Ovary (tissue), 9 donors: ENCODE data around the gene CERS5. TPM values are rescaled to one million over a fixed set of nuclear protein-coding genes. Genes with fewer than 3 reads are reported as not detected.

Experiments used
- DNase-seq, 5 donors: peaks; one replicate each; pipeline ENCODE4 v3.0.0-alpha.2; 2019 to 2020
- H3K27ac ChIP-seq, 2 donors: fragments of 200-600 bp; one replicate each; pipeline versions ENCODE4 v1.5.1 to v1.8.0; 2019 to 2022
- H3K27me3 ChIP-seq: fragments of 200-600 bp; one replicate; pipeline ENCODE4 v1.8.0; 2022
- H3K36me3 ChIP-seq: fragments of 200-600 bp; sonication (generic); one replicate; pipeline ENCODE4 v1.5.1; 2019
- H3K4me1 ChIP-seq: one replicate; pipeline ENCODE4 v1.8.1; 2013; ENCODE audit warnings: mild to moderate bottlenecking, moderate library complexity; ENCODE audit not compliant: insufficient read depth
- H3K4me3 ChIP-seq: fragments of 200-600 bp; sonication (generic); one replicate; pipeline ENCODE4 v1.5.1; 2017
- H3K9me3 ChIP-seq, 2 donors: fragments of 200-600 bp in 1 of 2; sonication (generic) in 1 of 2; one replicate each; pipeline versions ENCODE4 v1.5.1 to v1.8.1; 2013 to 2019; ENCODE audit warnings: mild to moderate bottlenecking in 1 of 2, moderate library complexity in 1 of 2
- EP300 ChIP-seq: sonication (generic); formaldehyde crosslinking; IDR thresholded peaks from one replicate; pipeline ENCODE4 v1.6.1; 2017; ENCODE audit warnings: antibody characterized with exemption
- POLR2A ChIP-seq: fragments of 450-650 bp; IDR thresholded peaks from one replicate; pipeline ENCODE4 v1.6.1; 2017; ENCODE audit warnings: antibody characterized with exemption, mild to moderate bottlenecking, moderate library complexity
- WGBS, 3 donors: extraction: QIAGEN DNeasy Blood & Tissue Kit in 1 of 3; methylation state at CpG; one replicate each; pipeline versions ENCODE4 v1.1.5 to v1.1.7; 2013 to 2017; 5-methylcytosine and 5-hydroxymethylcytosine counted together
- intact Hi-C, 4 donors: fragments of 100-400 bp; cut with DNase I; formaldehyde crosslinking; loops; one replicate each; pipeline versions ENCODE4 v1.11.0 to v1.15.1; 2022 to 2023
- polyA plus RNA-seq, 2 donors: library from polyadenylated mRNA; stranded (reverse); fragments of 200-250 nt in 1 of 2; fragments of 350-450 nt in 1 of 2; fragmentation: Illumina TruSeq in 1 of 2; extraction: RNeasy Lipid Tissue Mini Kit (QIAGEN cat#74804) in 1 of 2; gene quantifications; one replicate each; pipeline ENCODE4 v1.2.3, GENCODE V29; 2013 to 2014
- total RNA-seq, 7 donors: library from RNA; depleted of rRNA in 2 of 7; stranded (reverse); fragments of >200 nt in 2 of 7; fragmentation: NEBNext Ultra II Directional in 3 of 7; extraction: Animal tissue kit (Norgen Biotek cat#: 25700) in 3 of 7; gene quantifications; one replicate each; pipeline versions ENCODE4 v1.1.0 to v1.2.4, GENCODE V29; 2016 to 2023
- TF ChIP-seq, protein P1 (sequence below), 3 donors: fragments of 450-650 bp in 2 of 3; fragments of 200-600 bp in 1 of 3; IDR thresholded peaks; one replicate each; pipeline versions ENCODE4 v1.5.1 to v1.8.0; 2016 to 2022; ENCODE audit warnings: antibody characterized with exemption in 3 of 3, mild to moderate bottlenecking in 1 of 3
- donor health status: DM: no; HTN: no; CAD: no; lungs with moderate emphysema.
- donor health status: DM: no; HTN: no; CAD: no.
- donor health status: Bipolar disorder and iron deficiency.
- donor health status: DM: yes; HTN: yes; CAD: no.
- donor health status: DM: no; HTN: no; CAD: no.
- donor health status: DM: yes; HTN: yes; CAD: no.

Gene CERS5
- total and polyA plus RNA-seq, 9 donors: 29.1 to 76.9 (median 47.9) TPM

DNA sequence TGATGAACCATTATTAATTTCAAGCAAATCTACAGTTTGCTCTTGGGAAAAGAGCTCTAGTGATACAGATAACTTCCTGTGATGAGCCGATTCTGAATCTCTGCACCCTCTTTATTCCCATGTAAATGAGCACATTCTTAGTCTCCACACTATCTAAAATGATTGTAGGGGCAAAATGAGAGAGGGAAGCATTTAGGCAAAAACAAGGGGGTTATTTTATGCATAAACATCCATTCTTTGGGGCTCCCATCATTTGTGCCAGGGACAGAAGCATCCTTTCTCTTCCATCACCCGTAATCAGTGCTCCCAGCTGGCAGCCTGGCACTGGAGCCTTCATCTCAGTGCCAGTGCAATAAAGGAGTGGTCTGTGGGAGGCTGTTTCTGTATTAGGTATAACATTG lies 65.0 kb downstream of the CERS5 start:
- H3K9me3 ChIP-seq: no peaks in the 10 kb centered on the region
- intact Hi-C loops: no loop called here
- WGBS, 3 donors: 47 to 66% (median 56%) methylated on average over 2 of the region's 2 CpGs
- H3K36me3 ChIP-seq: peaks cover 2% of the 10 kb centered on the region
- no peaks in the 10 kb centered on the region for H3K27me3 ChIP-seq
- no peak for DNase-seq
- no peak overlapping the region for H3K4me3 ChIP-seq
- H3K4me1 ChIP-seq: peaks cover 15% of the 10 kb centered on the region
- no peak for TF ChIP-seq POLR2A
- TF ChIP-seq, protein P1, sequence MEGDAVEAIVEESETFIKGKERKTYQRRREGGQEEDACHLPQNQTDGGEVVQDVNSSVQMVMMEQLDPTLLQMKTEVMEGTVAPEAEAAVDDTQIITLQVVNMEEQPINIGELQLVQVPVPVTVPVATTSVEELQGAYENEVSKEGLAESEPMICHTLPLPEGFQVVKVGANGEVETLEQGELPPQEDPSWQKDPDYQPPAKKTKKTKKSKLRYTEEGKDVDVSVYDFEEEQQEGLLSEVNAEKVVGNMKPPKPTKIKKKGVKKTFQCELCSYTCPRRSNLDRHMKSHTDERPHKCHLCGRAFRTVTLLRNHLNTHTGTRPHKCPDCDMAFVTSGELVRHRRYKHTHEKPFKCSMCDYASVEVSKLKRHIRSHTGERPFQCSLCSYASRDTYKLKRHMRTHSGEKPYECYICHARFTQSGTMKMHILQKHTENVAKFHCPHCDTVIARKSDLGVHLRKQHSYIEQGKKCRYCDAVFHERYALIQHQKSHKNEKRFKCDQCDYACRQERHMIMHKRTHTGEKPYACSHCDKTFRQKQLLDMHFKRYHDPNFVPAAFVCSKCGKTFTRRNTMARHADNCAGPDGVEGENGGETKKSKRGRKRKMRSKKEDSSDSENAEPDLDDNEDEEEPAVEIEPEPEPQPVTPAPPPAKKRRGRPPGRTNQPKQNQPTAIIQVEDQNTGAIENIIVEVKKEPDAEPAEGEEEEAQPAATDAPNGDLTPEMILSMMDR (IDR thresholded peaks at IDR 0.05): no peak
- no peak overlapping the region for H3K27ac ChIP-seq

DNA sequence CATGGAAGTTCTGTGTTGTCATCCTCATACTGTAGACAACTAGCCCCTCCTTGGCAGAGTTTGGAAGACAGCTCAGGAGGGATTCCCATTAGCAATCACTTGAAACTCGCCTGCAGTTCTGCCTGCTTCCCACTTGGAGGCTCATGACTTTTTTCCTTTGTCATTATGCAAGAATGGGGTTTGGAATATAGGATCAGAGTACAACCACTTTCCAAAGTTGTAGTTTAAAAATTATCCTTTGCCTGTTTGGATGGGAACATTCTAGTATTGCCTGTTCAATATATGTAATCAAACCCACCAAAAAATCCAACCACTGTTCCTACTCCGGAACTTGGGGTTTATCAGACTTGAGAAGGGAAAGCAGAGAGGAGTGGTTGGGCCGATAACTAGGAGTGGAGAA lies 65.5 kb downstream of the CERS5 start:
- no peaks in the 10 kb centered on the region for H3K27me3 ChIP-seq
- DNase-seq: no peak
- H3K9me3 ChIP-seq: no peaks in the 10 kb centered on the region
- TF ChIP-seq EP300 (no peak), POLR2A (no peak)
- TF ChIP-seq, protein P1 (IDR thresholded peaks at IDR 0.05): peak in 2 of 3 donors; percentile 23 to 28
- peaks cover 15% of the 10 kb centered on the region for H3K4me1 ChIP-seq
- intact Hi-C loops: no loop called here
- H3K4me3 ChIP-seq: no peak overlapping the region
- H3K36me3 ChIP-seq: peaks cover 2% of the 10 kb centered on the region
- 29 to 47% (median 37%) methylated on average over 3 of the region's 3 CpGs for WGBS, 3 donors
- no peak overlapping the region for H3K27ac ChIP-seq

DNA sequence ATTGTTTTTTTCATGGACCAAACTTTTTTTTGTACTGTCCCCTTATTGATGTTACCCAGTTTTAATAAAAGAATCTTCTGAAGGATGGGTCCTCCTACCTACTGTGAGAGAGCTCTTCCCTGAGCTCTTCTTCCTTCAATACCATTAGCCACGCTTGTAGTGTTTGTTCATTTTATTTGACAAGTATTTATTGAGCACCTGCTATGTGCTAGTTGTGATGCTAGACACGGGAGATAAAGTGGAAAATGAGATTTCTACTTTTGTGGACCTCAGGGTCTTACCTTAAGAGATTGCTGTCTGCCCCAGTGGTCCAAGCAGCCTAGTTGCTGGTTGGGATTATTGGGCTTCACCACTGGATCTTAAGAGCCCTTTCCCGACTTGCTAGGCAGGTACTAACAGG lies 66.6 kb downstream of the CERS5 start:
- no peaks in the 10 kb centered on the region for H3K27me3 ChIP-seq
- no peak overlapping the region for H3K4me3 ChIP-seq
- no peak for TF ChIP-seq EP300
- TF ChIP-seq POLR2A: no peak
- TF ChIP-seq, protein P1 (IDR thresholded peaks at IDR 0.05): no peak
- WGBS, 3 donors: 70 to 82% (median 81%) methylated on average over 3 of the region's 3 CpGs
- peaks cover 2% of the 10 kb centered on the region for H3K36me3 ChIP-seq
- intact Hi-C loops: no loop called here
- H3K9me3 ChIP-seq: no peaks in the 10 kb centered on the region
- no peak for DNase-seq
- H3K27ac ChIP-seq: no peak overlapping the region
- H3K4me1 ChIP-seq: peaks cover 15% of the 10 kb centered on the region

DNA sequence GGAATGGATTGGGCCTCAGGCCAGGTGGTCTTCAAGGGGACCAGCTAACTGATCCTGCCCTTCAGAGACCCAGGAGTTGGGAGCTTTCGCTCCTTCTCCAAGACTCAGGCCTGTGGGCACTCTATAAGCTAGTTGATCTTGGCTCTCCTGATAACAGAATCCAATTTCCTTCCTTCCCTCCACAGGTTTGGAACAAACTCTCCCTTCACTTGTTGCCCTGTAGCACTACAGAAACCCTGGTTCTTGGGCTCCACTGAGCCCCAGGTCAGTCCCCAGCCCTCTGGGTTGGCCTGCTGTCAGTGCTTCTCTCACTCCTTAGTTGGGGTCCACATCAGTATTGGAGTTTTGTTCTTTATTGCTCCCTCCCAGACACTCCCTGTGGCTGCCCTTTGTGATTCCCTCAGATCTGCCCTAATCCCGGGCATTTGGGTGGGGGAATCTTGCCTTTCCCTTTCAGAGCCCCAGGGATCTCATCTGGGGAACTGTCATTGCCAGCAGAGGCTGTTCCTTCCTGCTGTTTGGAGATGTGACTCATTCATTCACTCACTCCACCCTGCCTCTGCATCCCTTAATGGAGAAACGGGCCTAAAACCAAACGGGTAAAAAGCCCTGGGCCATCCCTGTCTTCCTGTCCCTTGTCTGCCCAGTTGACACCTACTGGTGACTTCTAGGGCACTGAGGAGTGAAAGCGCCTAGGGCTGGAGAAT lies 67.7 kb downstream of the CERS5 start:
- no peak for DNase-seq
- Histone ChIP-seq H3K4me3 (no peak overlapping the region), H3K36me3 (peaks cover 2% of the 10 kb centered on the region), H3K4me1 (peaks cover 15% of the 10 kb centered on the region), H3K27me3 (no peaks in the 10 kb centered on the region), H3K27ac (no peak overlapping the region), H3K9me3 (no peaks in the 10 kb centered on the region)
- intact Hi-C loops: no loop called here
- TF ChIP-seq, protein P1 (IDR thresholded peaks at IDR 0.05): no peak
- TF ChIP-seq POLR2A: no peak
- no peak for TF ChIP-seq EP300
- 64 to 70% (median 65%) methylated on average over 5 of the region's 5 CpGs for WGBS, 3 donors
